Stimulated activated naive CD4-positive, alpha-beta T cell (primary cell): Measurements from ENCODE around the gene RNF41.

ENCODE experiments used
- DNase-seq, 6 experiments: peaks; one replicate each; lab custom pipeline; 2025; lab: John Stamatoyannopoulos, UW

RNF41 gene

GRCh38 chr12:56243731-56244181 lies 22.0 kb upstream of the RNF41 start:
- DNase-seq: no peak

GRCh38 chr12:56242986-56243385 lies 21.3 kb upstream of the RNF41 start:
- DNase-seq: no peak

GRCh38 chr12:56241424-56242303 lies 19.9 kb upstream of the RNF41 start:
- DNase-seq: no peak

GRCh38 chr12:56237552-56237951 lies 15.8 kb upstream of the RNF41 start:
- DNase-seq: no peak

GRCh38 chr12:56236985-56237384 lies 15.3 kb upstream of the RNF41 start:
- no peak for DNase-seq

GRCh38 chr12:56236091-56236490 lies 14.4 kb upstream of the RNF41 start:
- no peak for DNase-seq

- DNase-seq: no peak
Observed at GRCh38 chr12:56234746-56235436, 13.2 kb upstream of the RNF41 start.

- no peak for DNase-seq
Observed at GRCh38 chr12:56231184-56231582, 9.5 kb upstream of the RNF41 start.

GRCh38 chr12:56230432-56231183 lies 8.9 kb upstream of the RNF41 start:
- no peak for DNase-seq

- DNase-seq: no peak
Observed at GRCh38 chr12:56229916-56230431, 8.3 kb upstream of the RNF41 start, which contains the start of gene SLC39A5. Gene SLC39A5 (plus strand): TSS chr12:56230051. CDS start chr12:56231275, 1,224 bp downstream.

GRCh38 chr12:56229082-56229481 lies 7.4 kb upstream of the RNF41 start:
- no peak for DNase-seq

GRCh38 chr12:56224954-56225353 lies 3.2 kb upstream of the RNF41 start:
- no peak for DNase-seq

GRCh38 chr12:56224102-56224701 lies 2.5 kb upstream of the RNF41 start, which contains the start of gene NABP2:
Gene NABP2 (plus strand): TSS chr12:56224342. CDS start chr12:56224857, 515 bp downstream.
- peak; percentile 71 to 89 (median 82) for DNase-seq

- peak in 1 of 6 experiments; percentile 31 for DNase-seq
Observed at GRCh38 chr12:56223571-56224101, 1.9 kb upstream of the RNF41 start.

GRCh38 chr12:56222531-56222895 lies 791 bp upstream of the RNF41 start:
- peak in 1 of 6 experiments; percentile 20 for DNase-seq

GRCh38 chr12:56221232-56221756 lies 428 bp downstream of the RNF41 start:
- no peak for DNase-seq

GRCh38 chr12:56220611-56221231 lies 1.0 kb downstream of the RNF41 start:
- DNase-seq: peak in 2 of 6 experiments; percentile 44 to 47

- DNase-seq: no peak
Observed at GRCh38 chr12:56219840-56220239, 1.9 kb downstream of the RNF41 start.

GRCh38 chr12:56216461-56216860 lies 5.3 kb downstream of the RNF41 start:
- DNase-seq: no peak

- no peak for DNase-seq
Observed at GRCh38 chr12:56213878-56214277, 7.8 kb downstream of the RNF41 start.

GRCh38 chr12:56212361-56212760 lies 9.4 kb downstream of the RNF41 start:
- no peak for DNase-seq
